ENCODE measurements around the gene ABHD17A.
"Not testable (repeated sequence)": the region's sequence is repeated elsewhere in the genome, so short reads cannot be mapped to it uniquely, and the experiment has no call there.

ABHD17A gene

GRCh38 chr19:1888385-1888784, 3.1 kb upstream of the ABHD17A start:
- TF ChIP-seq EZH2phosphoT487 (IDR thresholded peaks at IDR 0.05; ENCODE audit: low read length) (no peak), CTCF (IDR thresholded peaks at IDR 0.05; ENCODE audit: low read length) (no peak), EZH2 (optimal IDR thresholded peaks at IDR 0.05; ENCODE audit: low read depth, low read length) (no peak)
- Histone ChIP-seq H3K9me2 (replicated peaks; ENCODE audit: insufficient read depth, low read length) (no peaks in the 10 kb centered on the region), H2AFZ (ENCODE audit: low read length) (no peak overlapping the region), H3K79me2 (ENCODE audit: low read length) (peaks cover 17% of the 10 kb centered on the region), H3K36me3 (replicated peaks; ENCODE audit: insufficient read depth, low read length) (no peaks in the 10 kb centered on the region), H3K4me3 (ENCODE audit: low read length) (no peak overlapping the region), H3K4me1 (ENCODE audit: low read length) (peaks cover 10% of the 10 kb centered on the region), H3K9ac (ENCODE audit: low read length) (no peak overlapping the region), H3K4me2 (ENCODE audit: low read depth, low read length) (no peak overlapping the region), H3K9me3 (replicated peaks; ENCODE audit: insufficient read depth, low read length) (no peaks in the 10 kb centered on the region), H4K20me1 (ENCODE audit: insufficient read depth, low read length) (0 out of 2 replicates have a peak, but pooled peaks cover 6% of the 10 kb centered on the region), H3F3A (ENCODE audit: insufficient read depth, low read length) (no peaks in the 10 kb centered on the region), H3K27ac (ENCODE audit: low read length) (no peak overlapping the region), H3K27me3 (replicated peaks; ENCODE audit: insufficient read depth, low read length) (no peaks in the 10 kb centered on the region)
- DNase-seq: no peak

DNA sequence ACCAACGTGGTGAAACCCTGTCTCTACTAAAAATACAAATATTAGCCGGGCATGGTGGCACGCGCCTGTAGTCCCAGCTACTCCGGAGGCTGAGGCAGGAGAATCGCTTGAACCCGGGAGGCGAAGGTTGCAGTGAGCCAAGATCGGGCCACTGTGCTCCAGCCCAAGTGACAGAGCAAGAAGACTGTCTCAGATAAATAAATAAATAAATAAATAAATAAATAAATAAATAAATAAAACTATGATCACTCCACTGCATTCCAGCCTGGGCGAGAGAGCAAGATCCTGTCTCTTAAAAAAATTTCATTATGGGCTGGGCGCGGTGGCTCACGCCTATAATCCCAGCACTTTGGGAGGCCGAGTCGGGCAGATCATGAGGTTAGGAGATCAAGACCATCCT, 1.1 kb upstream of the ABHD17A start:
- H3F3A ChIP-seq (ENCODE audit: insufficient read depth, low read length); H3K9ac ChIP-seq (ENCODE audit: low read length); H3K9me2 ChIP-seq (replicated peaks; ENCODE audit: insufficient read depth, low read length); H3K9me3 ChIP-seq (replicated peaks; ENCODE audit: insufficient read depth, low read length); H3K27ac ChIP-seq (ENCODE audit: low read length); DNase-seq; H2AFZ ChIP-seq (ENCODE audit: low read length); H3K4me2 ChIP-seq (ENCODE audit: low read depth, low read length); H3K4me3 ChIP-seq (ENCODE audit: low read length); H4K20me1 ChIP-seq (ENCODE audit: insufficient read depth, low read length); H3K36me3 ChIP-seq (replicated peaks; ENCODE audit: insufficient read depth, low read length); H3K27me3 ChIP-seq (replicated peaks; ENCODE audit: insufficient read depth, low read length): not testable (repeated sequence)
- peaks cover 36% of the 10 kb centered on the region for H3K79me2 ChIP-seq (ENCODE audit: low read length)
- peaks cover 10% of the 10 kb centered on the region for H3K4me1 ChIP-seq (ENCODE audit: low read length)

- Histone ChIP-seq H3K9me3 (replicated peaks; ENCODE audit: insufficient read depth, low read length) (no peaks in the 10 kb centered on the region), H3K9ac (ENCODE audit: low read length) (peak overlapping the region; percentile 89), H3K4me1 (ENCODE audit: low read length) (peaks cover 10% of the 10 kb centered on the region), H3K4me2 (ENCODE audit: low read depth, low read length) (peak overlapping the region; percentile 93), H3K27ac (ENCODE audit: low read length) (no peak overlapping the region), H3K36me3 (replicated peaks; ENCODE audit: insufficient read depth, low read length) (no peaks in the 10 kb centered on the region), H4K20me1 (ENCODE audit: insufficient read depth, low read length) (0 out of 2 replicates have a peak, but pooled peaks cover 6% of the 10 kb centered on the region), H3K27me3 (replicated peaks; ENCODE audit: insufficient read depth, low read length) (no peaks in the 10 kb centered on the region), H2AFZ (ENCODE audit: low read length) (peak overlapping the region; percentile 25; the same call in 1 of the 2 replicates), H3F3A (ENCODE audit: insufficient read depth, low read length) (no peaks in the 10 kb centered on the region), H3K4me3 (ENCODE audit: low read length) (peak overlapping the region; percentile 97), H3K9me2 (replicated peaks; ENCODE audit: insufficient read depth, low read length) (no peaks in the 10 kb centered on the region), H3K79me2 (ENCODE audit: low read length) (peaks cover 46% of the 10 kb centered on the region)
- no peak for DNase-seq
- TF ChIP-seq EZH2phosphoT487 (IDR thresholded peaks at IDR 0.05; ENCODE audit: low read length) (no peak), CTCF (IDR thresholded peaks at IDR 0.05; ENCODE audit: low read length) (no peak), EZH2 (optimal IDR thresholded peaks at IDR 0.05; ENCODE audit: low read depth, low read length) (no peak)
Measured at GRCh38 chr19:1884719-1885334, 469 bp downstream of the ABHD17A start.

GRCh38 chr19:1884291-1884718, 991 bp downstream of the ABHD17A start:
- 0 out of 2 replicates have a peak, but pooled peaks cover 6% of the 10 kb centered on the region for H4K20me1 ChIP-seq (ENCODE audit: insufficient read depth, low read length)
- H3K9ac ChIP-seq (ENCODE audit: low read length): peak overlapping the region; percentile 89
- TF ChIP-seq EZH2phosphoT487 (IDR thresholded peaks at IDR 0.05; ENCODE audit: low read length) (no peak), EZH2 (optimal IDR thresholded peaks at IDR 0.05; ENCODE audit: low read depth, low read length) (no peak), CTCF (IDR thresholded peaks at IDR 0.05; ENCODE audit: low read length) (no peak)
- peak overlapping the region; percentile 93 for H3K4me2 ChIP-seq (ENCODE audit: low read depth, low read length)
- H3K4me3 ChIP-seq (ENCODE audit: low read length): peak overlapping the region; percentile 97
- peaks cover 46% of the 10 kb centered on the region for H3K79me2 ChIP-seq (ENCODE audit: low read length)
- no peaks in the 10 kb centered on the region for H3K36me3 ChIP-seq (replicated peaks; ENCODE audit: insufficient read depth, low read length)
- H3K9me2 ChIP-seq (replicated peaks; ENCODE audit: insufficient read depth, low read length): no peaks in the 10 kb centered on the region
- H2AFZ ChIP-seq (ENCODE audit: low read length): no peak overlapping the region
- H3K27me3 ChIP-seq (replicated peaks; ENCODE audit: insufficient read depth, low read length): no peaks in the 10 kb centered on the region
- peak; percentile 35 for DNase-seq
- H3K4me1 ChIP-seq (ENCODE audit: low read length): peaks cover 10% of the 10 kb centered on the region
- H3K9me3 ChIP-seq (replicated peaks; ENCODE audit: insufficient read depth, low read length): no peaks in the 10 kb centered on the region
- no peak overlapping the region for H3K27ac ChIP-seq (ENCODE audit: low read length)
- H3F3A ChIP-seq (ENCODE audit: insufficient read depth, low read length): no peaks in the 10 kb centered on the region
